ENCODE results near the gene EEF1G.

- no peak for TF ChIP-seq POLR2A (IDR thresholded peaks at IDR 0.05)
- TF ChIP-seq, protein P1, sequence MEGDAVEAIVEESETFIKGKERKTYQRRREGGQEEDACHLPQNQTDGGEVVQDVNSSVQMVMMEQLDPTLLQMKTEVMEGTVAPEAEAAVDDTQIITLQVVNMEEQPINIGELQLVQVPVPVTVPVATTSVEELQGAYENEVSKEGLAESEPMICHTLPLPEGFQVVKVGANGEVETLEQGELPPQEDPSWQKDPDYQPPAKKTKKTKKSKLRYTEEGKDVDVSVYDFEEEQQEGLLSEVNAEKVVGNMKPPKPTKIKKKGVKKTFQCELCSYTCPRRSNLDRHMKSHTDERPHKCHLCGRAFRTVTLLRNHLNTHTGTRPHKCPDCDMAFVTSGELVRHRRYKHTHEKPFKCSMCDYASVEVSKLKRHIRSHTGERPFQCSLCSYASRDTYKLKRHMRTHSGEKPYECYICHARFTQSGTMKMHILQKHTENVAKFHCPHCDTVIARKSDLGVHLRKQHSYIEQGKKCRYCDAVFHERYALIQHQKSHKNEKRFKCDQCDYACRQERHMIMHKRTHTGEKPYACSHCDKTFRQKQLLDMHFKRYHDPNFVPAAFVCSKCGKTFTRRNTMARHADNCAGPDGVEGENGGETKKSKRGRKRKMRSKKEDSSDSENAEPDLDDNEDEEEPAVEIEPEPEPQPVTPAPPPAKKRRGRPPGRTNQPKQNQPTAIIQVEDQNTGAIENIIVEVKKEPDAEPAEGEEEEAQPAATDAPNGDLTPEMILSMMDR (IDR thresholded peaks at IDR 0.05): no peak
Observed at GRCh38 chr11:62513626-62514025, 60.1 kb downstream of the EEF1G start.

Data from uterus (tissue), 2 donors.